Astrocyte (in vitro differentiated cells and primary cell): Measurements from ENCODE around the gene MEIOSIN. TPM values are rescaled to one million over a fixed set of nuclear protein-coding genes. Genes with fewer than 3 reads are reported as not detected.
A peak's percentile ranks its signal among the peaks of the same experiment; 100 is the strongest.

Source experiments
- DNase-seq: peaks from one replicate; pipeline ENCODE4 v3.0.0-alpha.2; 2010; ENCODE audit warnings: low read depth
- FAIRE-seq: peaks from 2 replicates; lab custom pipeline; 2011; peaks lifted over from hg19 to GRCh38; lab: Jason Lieb, UNC
- H2AFZ ChIP-seq: 2 replicates; pipeline ENCODE4 v1.6.0; 2012; ENCODE audit warnings: low read depth, low read length, inconsistent platforms
- H3K27ac ChIP-seq: 2 replicates; pipeline ENCODE4 v1.5.1; 2011; ENCODE audit warnings: low read depth, low read length, inconsistent platforms
- H3K27me3 ChIP-seq: 2 replicates; pipeline ENCODE4 v1.6.0; 2011; ENCODE audit warnings: low read length, inconsistent platforms; ENCODE audit not compliant: insufficient read depth
- H3K36me3 ChIP-seq: 2 replicates; pipeline ENCODE4 v1.5.1; 2011; ENCODE audit warnings: low read length, inconsistent platforms; ENCODE audit not compliant: insufficient read depth
- H3K4me1 ChIP-seq: 2 replicates; pipeline ENCODE4 v1.5.1; 2011; ENCODE audit warnings: low read length, inconsistent platforms; ENCODE audit not compliant: insufficient read depth
- H3K4me2 ChIP-seq: 2 replicates; pipeline ENCODE4 v1.6.0; 2012; ENCODE audit warnings: low read length, inconsistent platforms
- H3K4me3 ChIP-seq: 2 replicates; pipeline ENCODE4 v1.5.1; 2011; ENCODE audit warnings: low read depth, mild to moderate bottlenecking, low read length, inconsistent platforms; ENCODE audit not compliant: insufficient read depth
- H3K79me2 ChIP-seq: 2 replicates; pipeline ENCODE4 v1.6.0; 2012; ENCODE audit warnings: mild to moderate bottlenecking, low read length, inconsistent platforms; ENCODE audit not compliant: insufficient read depth
- H3K9ac ChIP-seq: 2 replicates; pipeline ENCODE4 v1.6.0; 2012; ENCODE audit warnings: mild to moderate bottlenecking, low read length, inconsistent platforms
- H3K9me3 ChIP-seq: 2 replicates; pipeline ENCODE4 v1.5.1; 2012; ENCODE audit warnings: low read depth, mild to moderate bottlenecking, low read length, inconsistent platforms; ENCODE audit not compliant: insufficient read depth
- H4K20me1 ChIP-seq: 2 replicates; pipeline ENCODE4 v1.6.0; 2012; ENCODE audit warnings: low read length, inconsistent platforms; ENCODE audit not compliant: insufficient read depth
- H3K27ac Mint-ChIP-seq: one replicate; pipeline ENCODE4 v1.8.0; 2021; ENCODE audit warnings: mild to moderate bottlenecking, mixed read lengths; ENCODE audit not compliant: unreplicated experiment
- H3K27me3 Mint-ChIP-seq: one replicate; pipeline ENCODE4 v1.8.0; 2021; ENCODE audit warnings: low read depth, mixed read lengths; ENCODE audit not compliant: unreplicated experiment
- H3K36me3 Mint-ChIP-seq: one replicate; pipeline ENCODE4 v1.8.0; 2021; ENCODE audit warnings: low read depth, mixed read lengths; ENCODE audit not compliant: unreplicated experiment
- H3K4me1 Mint-ChIP-seq: one replicate; pipeline ENCODE4 v1.8.0; 2021; ENCODE audit warnings: low read depth, mixed read lengths; ENCODE audit not compliant: unreplicated experiment
- H3K4me3 Mint-ChIP-seq: one replicate; pipeline ENCODE4 v1.8.0; 2021; ENCODE audit warnings: mild to moderate bottlenecking, moderate library complexity, mixed read lengths; ENCODE audit not compliant: unreplicated experiment
- H3K9me3 Mint-ChIP-seq: one replicate; pipeline ENCODE4 v1.8.0; 2021; ENCODE audit warnings: mild to moderate bottlenecking, mixed read lengths; ENCODE audit not compliant: unreplicated experiment
- CTCF ChIP-seq: IDR thresholded peaks from 2 replicates; pipeline ENCODE4 v1.5.1; 2011; ENCODE audit warnings: low read depth, mild to moderate bottlenecking, inconsistent platforms, low read length, moderate library complexity; ENCODE audit not compliant: insufficient read depth
- EZH2 ChIP-seq: IDR thresholded peaks from 2 replicates; pipeline ENCODE4 v1.6.1; 2012; ENCODE audit warnings: mild to moderate bottlenecking, low read length, inconsistent platforms; ENCODE audit not compliant: insufficient read depth
- total RNA-seq: library from RNA; stranded (reverse); gene quantifications from 2 replicates; pipeline ENCODE4 v1.2.1, GENCODE V29; 2021

Gene MEIOSIN
- total RNA-seq, 1 donor from 2014 or later, result not detected

- Mint-ChIP-seq H3K4me1 (peaks cover 14% of the 10 kb centered on the region), H3K4me3 (peak overlapping the region; percentile 95), H3K27me3 (peaks cover 2% of the 10 kb centered on the region), H3K27ac (peak overlapping the region; percentile 93), H3K36me3 (peaks cover 17% of the 10 kb centered on the region), H3K9me3 (no peaks in the 10 kb centered on the region)
- TF ChIP-seq EZH2 (no peak), CTCF (no peak)
- Histone ChIP-seq H3K27me3 (no peaks in the 10 kb centered on the region), H3K9me3 (no peaks in the 10 kb centered on the region), H3K4me3 (peak overlapping the region; percentile 92), H3K27ac (peak overlapping the region; percentile 62), H4K20me1 (peaks cover 44% of the 10 kb centered on the region), H2AFZ (peak overlapping the region; percentile 73), H3K79me2 (peaks cover 45% of the 10 kb centered on the region), H3K4me1 (peaks cover 9% of the 10 kb centered on the region), H3K9ac (peak overlapping the region; percentile 92), H3K36me3 (peaks cover 17% of the 10 kb centered on the region), H3K4me2 (peak overlapping the region; percentile 99)
- no peak for FAIRE-seq
- no peak for DNase-seq
Observed at GRCh38 chr19:45791744-45792469, 58.7 kb downstream of the MEIOSIN start.

- Histone ChIP-seq H3K4me1 (peaks cover 9% of the 10 kb centered on the region), H3K9me3 (no peaks in the 10 kb centered on the region), H2AFZ (peak within 1 kb of the TSS; percentile 73), H3K9ac (peak within 1 kb of the TSS; percentile 92), H3K4me2 (peak within 1 kb of the TSS; percentile 99), H3K4me3 (peak within 1 kb of the TSS; percentile 92), H4K20me1 (peaks cover 37% of the 10 kb centered on the region), H3K36me3 (peaks cover 13% of the 10 kb centered on the region), H3K27ac (peak within 1 kb of the TSS; percentile 62), H3K27me3 (no peaks in the 10 kb centered on the region), H3K79me2 (peaks cover 39% of the 10 kb centered on the region)
- FAIRE-seq (no peak), DNase-seq (peak; percentile 90)
- Mint-ChIP-seq H3K9me3 (no peaks in the 10 kb centered on the region), H3K27ac (peak within 1 kb of the TSS; percentile 93), H3K4me3 (peak within 1 kb of the TSS; percentile 95), H3K36me3 (peaks cover 13% of the 10 kb centered on the region), H3K27me3 (peaks cover 2% of the 10 kb centered on the region), H3K4me1 (peaks cover 14% of the 10 kb centered on the region)
- TF ChIP-seq CTCF (no peak), EZH2 (no peak)
Observed at GRCh38 chr19:45792470-45793177, 59.4 kb downstream of the MEIOSIN start, which contains the start of gene DMWD. Gene DMWD (minus strand): TSS chr19:45792845. CDS start chr19:45792756, 89 bp downstream.
